ENCODE data around the gene PRPF40A.
A peak's percentile ranks its signal among the peaks of the same experiment; 100 is the strongest.

PRPF40A gene

DNA sequence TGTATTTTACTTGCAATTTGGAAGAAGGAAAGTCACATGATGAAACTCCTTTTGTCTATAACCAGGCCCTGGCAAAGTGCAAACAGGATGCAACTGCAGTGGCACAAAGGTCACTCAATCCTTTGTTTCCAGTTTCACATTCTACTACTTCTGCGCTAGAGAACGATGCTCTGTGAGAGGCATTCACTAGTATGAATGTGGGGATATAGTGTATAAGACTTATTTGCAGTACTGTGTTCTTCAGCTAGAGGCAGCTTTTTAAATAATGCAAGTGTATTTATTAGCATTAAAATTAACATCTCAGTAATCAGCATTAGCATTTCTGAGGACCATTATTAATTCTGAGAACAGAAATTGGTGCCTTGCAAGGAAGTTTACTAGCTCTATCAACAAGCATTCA, 68.9 kb downstream of the PRPF40A start:
- no peak for DNase-seq

DNA sequence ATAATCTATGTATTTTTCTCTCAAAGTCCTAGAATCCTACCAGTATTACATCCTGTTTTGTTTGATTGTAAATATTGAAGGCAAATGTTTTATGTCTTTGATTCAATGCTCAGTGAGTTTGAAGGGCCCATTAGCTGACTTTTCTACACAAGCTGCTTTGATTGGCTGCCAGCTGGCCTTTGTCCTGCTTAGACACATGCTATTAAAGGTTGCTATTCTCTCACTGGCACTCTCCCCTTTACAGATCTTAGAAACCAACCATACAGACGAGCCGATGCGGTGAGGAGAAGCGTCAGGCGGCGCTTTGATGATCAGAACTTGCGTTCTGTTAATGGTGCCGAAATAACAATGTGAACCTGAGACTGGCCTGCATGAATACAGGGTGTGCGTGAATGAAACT, 69.7 kb downstream of the PRPF40A start:
- no peak for DNase-seq

DNA sequence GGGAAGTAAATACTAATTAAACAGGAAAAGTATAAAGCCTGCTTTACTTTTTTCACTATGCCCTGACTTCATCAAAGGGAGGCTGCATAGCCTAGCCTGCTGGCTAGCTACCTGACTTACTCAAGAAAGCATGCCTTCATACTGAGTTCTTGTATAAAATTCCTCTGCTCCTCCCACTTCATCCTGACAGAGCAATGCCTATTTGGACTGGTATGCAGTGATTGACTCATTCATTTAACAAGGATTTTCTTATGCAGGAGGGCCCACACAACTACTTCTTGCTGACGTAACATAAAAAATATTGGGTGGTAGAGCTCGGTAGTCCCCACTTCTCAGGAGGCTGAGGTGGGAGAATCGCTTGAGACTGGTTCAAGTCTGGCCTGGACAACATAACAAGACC, 70.5 kb downstream of the PRPF40A start:
- DNase-seq: no peak

DNA sequence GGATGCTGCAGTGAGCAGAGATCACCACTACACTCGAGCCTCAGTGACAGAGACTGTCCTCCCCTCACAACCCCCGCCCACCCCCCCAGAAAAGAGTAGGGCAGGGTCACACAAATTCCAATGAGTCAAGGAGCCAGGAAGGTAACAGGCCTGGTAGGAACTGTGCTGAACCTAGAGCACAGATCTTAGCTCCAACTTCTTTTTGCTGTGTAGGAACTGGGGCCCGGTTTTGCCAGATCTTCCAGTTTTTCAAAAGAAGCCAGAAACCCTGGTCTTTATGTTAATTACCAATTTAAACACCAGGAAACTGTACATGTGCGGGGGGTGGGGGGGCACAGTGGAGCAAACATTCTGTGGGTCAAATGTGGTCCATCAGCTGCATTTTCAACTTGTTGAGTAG, 71.0 kb downstream of the PRPF40A start:
- DNase-seq: no peak

DNA sequence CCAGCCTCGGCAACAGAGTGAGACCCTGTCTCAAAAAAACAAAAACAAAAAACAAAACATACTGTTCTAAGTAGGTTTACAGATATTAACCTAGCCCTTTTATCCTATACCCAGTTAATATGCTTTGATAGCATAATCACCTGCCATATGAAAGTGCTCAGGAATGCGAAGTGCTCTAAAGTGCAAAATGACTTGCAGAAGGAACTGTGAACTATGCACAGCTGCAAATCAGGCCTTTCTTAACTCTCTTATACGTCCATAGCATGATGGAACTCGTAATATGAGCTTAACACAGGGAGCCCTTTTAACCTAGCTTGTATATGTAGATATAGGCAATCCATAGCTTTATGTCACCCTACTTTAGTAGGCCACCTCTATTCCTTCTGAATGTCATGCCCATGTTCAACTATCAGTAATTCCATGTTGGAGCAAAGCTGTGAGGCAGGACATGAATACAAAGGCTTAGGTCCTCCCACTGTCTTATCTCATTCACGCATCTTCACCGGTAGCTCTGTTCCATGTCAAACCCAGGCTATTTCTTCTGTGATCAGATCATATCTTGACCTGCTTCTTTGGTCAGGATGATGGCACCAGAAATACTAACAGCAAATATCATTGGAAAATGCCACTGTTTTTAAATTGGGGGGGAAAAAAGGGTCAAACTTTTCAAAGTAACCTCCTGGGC, 72.9 kb downstream of the PRPF40A start:
- no peak for DNase-seq

DNA sequence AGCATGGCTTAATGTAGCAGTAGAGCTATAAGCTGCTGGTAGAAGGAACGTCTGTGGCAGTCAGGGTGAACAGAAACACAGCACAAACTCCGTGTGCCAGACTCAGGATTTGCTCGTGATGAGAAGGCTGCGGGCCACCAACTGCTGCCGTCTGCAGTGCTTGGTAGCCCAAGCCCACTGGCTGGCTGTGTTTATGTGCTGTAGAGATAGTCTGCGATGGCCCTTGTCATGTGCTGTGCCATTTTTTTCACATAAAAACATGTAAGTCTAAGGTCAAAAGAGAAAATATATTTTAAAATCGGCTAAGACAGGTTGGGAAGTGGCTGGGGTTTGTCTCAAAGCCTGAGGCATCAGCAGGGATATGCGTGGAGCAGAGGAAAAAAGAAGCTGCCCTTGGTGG, 78.7 kb downstream of the PRPF40A start:
- DNase-seq: no peak

DNA sequence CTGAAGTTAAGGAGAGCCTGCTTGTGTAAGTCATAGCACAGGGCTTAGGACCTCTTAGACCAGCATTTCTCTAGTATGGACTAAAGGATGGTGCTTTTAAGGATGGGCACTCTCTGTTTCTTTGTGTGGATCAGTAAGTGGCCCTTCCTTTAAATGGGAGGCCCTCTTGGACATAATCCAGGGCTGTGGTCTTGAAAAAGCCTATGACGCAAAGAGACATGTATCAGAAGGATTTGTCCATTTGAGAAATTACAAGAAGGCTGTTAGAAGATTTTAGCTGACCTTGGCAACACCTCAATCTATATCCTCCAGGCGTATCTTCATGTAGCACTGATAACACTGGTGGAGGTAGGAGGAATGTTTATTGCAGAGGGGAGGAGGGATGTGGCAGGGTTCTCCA, 79.2 kb downstream of the PRPF40A start:
- DNase-seq: no peak

DNA sequence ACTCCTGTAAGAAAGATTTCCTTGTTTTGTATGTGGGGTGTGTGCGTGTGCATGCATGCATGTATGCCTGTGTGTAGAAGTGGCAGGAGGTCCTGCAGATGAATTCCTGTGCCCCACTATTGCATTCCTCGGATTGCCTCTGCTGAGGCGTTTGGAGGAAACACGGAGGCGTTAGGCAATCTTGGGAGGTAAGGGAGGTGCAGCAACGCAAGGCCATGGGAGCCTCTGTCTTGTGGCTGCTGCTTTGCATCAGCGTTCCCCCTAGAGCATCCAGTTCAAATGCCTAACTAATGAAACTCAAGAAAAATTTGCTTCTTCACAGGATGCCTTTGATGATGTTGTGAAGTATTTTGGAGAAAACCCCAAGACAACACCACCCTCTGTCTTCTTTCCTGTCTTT, 80.0 kb downstream of the PRPF40A start:
- no peak for DNase-seq

DNA sequence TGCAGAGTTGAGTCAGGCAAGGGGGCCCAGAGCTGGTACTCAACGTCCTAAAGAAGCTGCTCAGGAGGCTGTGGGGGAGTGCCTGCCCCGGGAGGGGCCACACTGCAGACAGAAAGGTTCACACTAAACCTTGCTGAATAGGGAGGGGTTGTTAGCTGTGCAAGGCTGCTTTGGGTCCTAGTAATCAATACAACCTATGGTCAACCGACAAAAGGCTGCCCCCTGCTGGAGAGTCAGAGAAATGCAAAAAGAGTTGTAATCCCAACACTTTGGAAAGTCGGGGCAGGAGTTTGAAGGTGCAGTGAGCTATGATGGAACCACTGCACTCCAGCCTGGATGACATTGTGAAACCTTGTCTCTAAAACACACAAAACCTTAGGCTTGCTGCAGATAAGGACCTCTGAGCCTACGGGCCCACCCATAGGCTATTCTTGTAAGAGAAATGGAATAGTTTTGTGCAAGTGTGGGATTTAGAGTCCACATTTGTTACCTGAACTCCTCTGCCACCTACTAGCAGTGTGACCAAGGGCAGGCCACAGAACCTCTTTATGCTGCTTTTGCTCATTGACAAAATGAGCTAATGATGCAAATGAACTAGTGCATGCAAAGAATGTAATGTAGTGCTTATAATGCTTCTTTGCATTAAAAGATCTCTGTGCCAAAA, 81.5 kb downstream of the PRPF40A start:
- peak; percentile 57 for DNase-seq

DNA sequence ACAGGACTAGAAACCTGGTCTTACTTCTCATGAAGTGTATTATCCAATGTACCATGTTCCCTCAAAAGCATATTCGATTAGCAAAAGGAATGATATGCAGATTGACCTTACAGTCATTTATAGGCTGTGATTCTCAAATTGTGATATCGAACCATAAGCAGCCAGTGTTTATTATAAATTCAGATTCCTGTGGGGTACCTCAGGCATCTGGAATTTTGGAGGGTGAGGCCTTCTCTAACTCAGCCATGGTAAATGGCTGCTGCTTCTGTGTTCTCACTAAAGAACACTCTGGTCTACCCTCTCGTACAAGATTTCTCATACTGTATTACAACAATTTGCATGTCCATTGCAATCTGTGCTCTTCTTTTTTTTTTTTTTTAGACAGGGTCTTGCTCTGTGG, 84.5 kb downstream of the PRPF40A start:
- DNase-seq: no peak

DNA sequence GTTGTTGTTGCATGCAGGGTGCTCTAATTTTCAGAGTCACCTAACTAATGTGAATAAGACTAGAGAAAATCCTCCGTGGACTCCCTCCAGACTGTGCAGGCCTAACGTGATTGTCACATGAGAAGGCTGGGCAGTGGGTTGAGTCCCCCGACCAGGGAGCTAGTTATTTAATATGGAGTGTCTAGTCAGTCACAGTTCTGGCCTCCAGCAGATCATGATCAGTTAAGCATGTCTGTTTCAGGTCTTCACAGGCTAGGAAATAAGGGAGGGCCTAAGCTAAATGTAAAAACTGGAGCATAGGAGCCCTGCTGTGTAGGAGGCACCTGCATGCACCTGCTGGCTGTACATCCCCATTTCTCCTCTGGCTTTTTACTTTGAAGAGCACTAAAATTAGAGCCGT, 86.8 kb downstream of the PRPF40A start:
- no peak for DNase-seq

DNA sequence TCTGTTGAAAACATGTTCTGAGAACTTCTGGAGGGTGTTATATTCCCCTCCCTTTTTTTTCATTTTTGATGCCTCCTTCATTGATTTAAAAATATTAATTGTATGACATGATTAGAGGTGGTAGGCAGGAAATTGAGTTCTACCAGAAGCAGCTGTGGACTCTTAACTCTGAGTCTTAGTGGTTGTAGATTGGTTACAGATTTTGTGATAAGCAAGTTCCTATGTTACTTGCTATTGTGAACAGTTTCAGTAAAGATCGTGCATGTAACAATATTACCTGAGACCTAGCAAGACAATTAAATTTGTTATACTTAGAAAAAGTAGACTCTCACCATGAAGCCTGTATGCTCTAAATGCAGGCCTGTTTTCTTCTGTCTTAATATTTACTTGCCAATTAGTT, 88.1 kb downstream of the PRPF40A start:
- DNase-seq: no peak

DNA sequence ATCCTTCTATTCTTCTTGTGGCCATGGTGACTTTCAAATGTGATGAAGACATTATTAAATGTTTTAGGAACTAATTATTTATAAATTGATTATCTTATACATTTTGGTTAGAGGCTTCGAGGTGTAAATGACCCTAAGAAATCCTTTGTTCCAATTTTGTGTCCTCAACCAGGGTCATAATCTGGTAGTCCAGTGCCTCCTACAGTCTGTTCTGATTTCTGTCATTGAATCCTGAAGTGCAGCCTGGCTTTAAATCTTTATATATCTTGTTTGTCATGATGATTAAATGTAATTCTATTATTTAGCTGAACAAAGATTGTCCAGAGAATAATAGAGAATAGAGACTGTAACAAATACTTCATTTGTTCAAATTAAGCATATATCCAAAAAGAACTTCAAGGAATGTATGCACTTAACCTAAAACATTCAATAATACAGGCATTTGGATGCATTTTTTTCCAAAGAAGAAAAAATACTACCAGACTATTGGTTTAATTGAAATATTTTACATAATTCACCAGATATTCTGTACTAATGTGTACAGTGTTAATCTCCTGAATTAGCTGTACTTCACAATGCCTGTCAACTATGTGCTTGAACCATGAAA, 89.8 kb downstream of the PRPF40A start:
- DNase-seq: no peak

DNA sequence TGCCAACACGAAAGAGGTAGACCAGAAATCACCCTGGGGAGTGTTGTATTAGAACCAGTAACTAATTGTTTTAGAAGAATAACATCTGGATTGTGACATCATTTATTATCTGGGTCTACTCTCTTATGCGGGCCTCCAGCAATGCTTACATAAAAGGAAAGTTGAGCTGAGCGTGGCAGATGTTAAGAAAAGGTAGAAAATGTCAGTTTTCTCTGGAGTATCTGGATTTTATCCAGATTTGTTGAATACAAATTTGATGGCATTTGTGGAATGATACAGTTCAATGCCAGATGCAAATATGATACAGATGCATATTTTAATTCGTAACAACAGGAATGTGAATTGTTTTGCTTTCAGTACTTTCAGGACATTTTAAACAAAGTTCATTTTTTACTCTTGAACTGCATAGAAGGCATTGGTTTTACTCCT, 90.3 kb downstream of the PRPF40A start:
- no peak for DNase-seq

DNA sequence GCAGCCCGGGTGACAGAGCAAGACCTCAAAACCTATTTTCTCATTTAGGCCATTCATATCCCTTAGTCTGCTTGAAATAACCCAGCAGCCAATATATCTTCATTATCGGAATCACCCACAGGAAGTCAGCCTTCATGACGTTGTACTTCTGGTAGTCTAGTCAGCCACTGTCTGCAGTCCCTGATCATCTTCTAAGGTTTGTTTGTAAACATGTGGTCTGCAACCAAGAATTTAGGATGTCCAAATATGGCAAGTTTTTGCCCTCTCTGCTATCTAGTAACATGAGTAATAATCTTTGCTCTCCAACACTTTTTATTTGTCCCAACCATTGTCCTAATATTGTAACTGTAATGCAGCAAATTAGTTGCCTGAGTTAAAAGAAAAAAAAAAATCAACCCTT, 92.5 kb downstream of the PRPF40A start:
- DNase-seq: no peak

DNA sequence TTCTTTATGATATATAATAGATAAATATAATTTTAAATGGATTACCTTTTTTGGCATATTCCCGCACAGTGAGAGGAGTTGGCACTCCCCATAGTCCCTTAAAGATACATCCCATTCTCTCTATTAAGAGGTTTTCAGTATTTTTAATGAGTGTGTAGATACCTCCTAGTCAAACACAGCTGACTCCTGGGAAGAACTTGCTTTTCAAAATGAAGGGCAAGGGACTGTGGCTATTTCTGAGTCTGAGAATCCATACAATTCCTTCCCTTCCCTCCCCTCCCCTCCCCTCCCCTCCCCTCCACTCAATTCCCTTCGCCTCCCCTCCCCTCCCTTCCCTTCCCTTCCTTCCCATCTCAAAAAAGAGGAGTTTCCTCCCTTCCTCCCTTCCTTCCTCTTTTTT, 93.5 kb downstream of the PRPF40A start:
- no peak for DNase-seq

DNA sequence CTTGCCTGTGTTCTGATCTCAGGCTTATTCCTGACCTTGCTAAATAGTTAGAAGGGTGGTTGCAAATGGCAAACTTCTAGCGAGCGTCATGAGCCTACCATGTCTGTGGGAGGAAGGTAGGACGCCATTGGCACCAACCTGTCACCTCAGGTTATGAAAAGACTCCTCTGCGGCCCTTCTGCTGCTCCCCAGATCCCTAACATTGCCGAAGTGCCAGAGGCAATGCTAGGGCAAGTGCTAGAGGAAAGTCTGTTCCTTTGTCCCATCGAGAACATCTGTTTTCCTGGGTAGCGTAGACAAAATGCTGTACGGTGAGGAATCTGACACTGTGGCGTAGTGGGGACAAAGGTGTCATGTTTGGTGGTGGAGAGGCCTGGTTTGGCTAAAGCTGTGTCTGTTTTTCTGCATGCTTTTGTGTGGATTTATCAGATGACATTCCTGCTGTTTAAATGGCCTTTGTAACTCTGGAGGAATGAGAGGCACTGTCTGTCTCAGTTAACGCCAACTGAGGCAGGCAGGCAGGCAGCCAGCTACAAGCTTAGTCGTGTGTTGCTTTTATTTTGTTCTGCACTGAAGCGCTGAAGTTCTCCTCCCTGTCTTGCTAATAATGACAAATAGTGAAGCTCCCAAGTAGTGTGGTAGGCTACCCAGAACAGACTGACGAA, 94.1 kb downstream of the PRPF40A start:
- DNase-seq: no peak

DNA sequence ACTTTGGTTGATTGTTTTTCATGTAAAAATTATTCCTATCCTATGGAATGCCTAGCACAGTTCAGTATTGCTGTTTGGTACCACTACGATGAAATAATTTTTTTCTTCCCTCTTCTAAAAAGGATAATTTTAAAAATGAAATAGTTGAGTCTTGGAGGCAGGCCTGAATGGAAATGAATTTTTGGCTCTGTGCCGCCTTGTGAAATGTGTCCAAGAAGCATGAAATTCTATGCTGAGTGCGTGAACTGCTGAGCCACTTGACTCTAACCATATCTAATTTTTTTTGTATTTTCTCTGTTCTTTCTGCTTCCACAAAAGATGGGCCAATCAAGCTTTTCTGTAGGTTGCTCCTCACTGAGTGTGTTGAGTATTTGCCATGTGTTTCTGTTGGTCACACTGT, 95.0 kb downstream of the PRPF40A start:
- DNase-seq: no peak

DNA sequence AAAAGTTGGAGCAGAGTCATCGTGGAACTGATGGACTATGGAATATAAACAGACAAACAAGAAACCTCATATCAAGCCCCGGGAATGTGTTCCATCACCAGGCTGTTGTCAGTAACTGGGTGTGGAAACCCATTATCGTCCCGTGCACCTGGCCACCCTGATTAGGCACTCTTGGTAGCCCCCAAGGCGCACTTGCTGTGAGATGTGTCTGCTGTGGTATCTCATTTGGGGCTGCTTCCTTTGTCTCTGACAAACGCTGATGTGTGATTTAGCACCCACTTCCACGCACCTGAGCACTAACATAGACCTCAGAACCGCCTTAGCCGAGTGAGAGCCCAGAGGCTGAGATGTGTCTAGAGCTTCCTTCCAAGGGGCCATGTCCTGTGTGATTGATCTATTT, 96.3 kb downstream of the PRPF40A start:
- no peak for DNase-seq

DNA sequence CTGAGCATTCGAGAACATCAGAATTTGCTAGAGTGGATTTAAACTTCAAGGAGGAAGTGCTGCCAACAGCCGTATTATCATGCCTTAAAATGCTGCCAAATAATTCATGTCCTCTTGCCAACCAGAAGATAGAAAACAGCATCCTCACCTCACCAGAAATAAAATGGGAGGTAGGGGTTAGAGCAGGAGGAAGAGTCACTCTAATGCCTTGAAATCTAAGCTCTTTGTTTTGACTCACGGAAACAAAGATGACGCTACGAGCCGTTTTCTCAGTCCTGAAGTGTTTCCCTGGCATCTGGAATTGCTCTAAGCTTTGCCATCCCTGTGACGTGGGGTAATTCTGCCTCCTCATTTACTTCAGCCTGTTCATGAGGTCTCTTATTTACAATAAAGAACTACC, 97.1 kb downstream of the PRPF40A start:
- no peak for DNase-seq

DNA sequence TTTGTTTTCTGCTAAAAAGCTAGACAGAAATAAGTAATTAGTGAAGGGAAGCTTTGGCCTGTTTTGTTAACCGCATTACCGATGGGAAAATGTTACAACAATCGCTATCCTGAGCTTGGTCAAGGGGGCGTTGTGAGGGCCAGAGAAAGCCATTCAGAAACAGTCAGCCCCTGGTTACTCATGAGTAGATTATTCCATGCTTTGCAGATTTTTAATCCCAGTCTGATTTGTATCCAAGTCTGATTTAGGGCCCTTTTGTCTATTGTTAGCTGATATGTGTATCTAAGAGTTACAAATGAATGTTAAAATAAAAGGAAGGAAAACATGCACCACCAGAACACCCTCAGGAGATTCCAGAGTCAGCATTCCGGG, 99.1 kb downstream of the PRPF40A start:
- DNase-seq: no peak

DNA sequence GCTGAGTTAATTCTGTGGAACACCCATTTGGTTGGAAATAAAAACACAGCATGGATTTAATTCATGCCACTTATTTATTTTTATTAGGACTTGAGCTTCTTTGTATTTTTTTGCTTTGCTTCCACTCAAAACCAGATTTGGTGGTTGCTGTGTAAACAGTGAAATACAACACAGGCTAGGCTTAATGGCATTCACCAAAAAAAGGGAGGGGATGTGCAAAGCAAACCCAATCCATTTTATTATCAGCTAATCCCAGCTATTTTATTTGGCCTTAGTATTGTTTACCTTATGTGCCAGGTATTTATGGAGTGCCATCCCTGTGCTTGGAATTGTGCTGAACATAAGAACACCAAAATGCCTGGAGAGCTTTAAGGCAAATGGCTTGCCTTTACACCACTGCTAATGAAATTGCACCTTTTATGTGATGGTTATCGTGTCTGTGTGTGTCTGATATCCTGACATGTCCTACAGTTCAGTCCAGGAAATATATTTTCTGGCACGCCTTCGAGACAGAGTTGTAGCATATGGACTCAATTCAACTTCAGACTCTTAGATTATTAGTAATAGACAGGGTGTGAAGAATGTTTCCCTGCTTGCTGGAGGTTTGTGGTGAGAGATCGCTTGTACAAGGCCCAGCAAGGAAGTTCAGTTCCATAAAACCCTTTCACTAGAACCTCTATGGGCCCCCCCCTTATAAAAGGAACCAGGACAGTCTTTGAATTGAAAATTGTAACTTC, 99.6 kb downstream of the PRPF40A start:
- no peak for DNase-seq

DNA sequence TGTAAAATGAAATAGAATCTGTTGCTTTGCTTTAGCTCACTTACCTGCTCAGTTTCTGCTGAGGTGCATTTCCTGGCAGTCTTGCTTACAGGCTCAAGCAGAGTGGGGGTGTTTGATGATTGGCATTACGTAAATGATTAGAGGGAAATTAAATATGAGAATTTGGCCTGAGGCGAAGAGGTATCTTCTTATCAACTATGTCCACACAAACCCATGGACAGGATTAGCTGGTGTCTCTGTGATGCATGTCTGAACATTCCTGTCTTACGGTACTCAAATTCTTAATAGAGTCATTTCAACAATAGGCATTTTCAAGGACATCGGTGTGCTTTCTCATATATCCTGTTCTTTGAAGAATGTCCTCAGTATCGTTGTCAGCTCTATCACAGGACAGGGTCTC, 102.1 kb downstream of the PRPF40A start:
- no peak for DNase-seq

All from RPMI8226 (cell line).